Jurkat, Clone E6-1 (cell line): ENCODE results near the gene SPEF2.

Source experiments
- DNase-seq: peaks from one replicate; pipeline ENCODE4 v3.0.0-alpha.2; 2011; ENCODE audit warnings: low read depth, low spot score
- H3K4me3 ChIP-seq: 2 replicates; pipeline ENCODE4 v1.5.1; 2011; ENCODE audit warnings: mild to moderate bottlenecking, low read length, control low read depth, moderate library complexity

Gene SPEF2

DNA sequence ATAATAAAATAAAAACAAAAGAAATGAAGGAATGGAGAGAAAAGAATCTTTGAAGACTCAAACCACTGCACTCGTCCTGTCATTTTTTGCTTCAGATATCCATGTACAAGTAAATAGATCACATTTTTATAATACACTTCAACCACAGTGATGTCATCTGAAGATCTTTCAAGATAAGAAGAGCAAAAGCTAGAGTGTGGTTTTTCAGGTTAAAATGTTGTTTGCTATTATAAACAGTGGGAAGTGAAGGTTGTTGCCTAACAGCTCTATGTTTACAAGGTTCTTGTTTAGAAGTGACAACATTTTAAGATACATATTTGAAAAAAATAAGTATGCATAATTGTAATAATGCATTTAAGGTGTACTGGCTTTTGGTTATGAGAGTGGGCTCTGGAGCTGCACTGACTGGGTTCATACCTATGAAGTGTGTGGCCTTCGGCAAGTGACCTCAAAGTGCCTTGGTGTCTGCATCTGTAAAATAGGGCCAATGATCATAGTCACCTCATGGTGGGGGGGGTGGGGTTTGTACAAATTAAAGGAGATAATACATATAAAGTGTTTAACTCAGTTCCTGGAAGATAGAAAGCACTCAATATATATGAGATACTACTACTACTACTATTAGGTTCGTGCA, 193.6 kb downstream of the SPEF2 start:
- DNase-seq: peak; percentile 64
- H3K4me3 ChIP-seq: no peak overlapping the region

GRCh38 chr5:35813521-35813920, 195.9 kb downstream of the SPEF2 start:
- no peak for DNase-seq
- no peak overlapping the region for H3K4me3 ChIP-seq

GRCh38 chr5:35815089-35815936, 197.7 kb downstream of the SPEF2 start:
- no peak overlapping the region for H3K4me3 ChIP-seq
- peak; percentile 55 for DNase-seq

- H3K4me3 ChIP-seq: no peak overlapping the region
These were observed 199.3 kb downstream of the SPEF2 start for GRCh38 chr5:35816881-35817521.

DNA sequence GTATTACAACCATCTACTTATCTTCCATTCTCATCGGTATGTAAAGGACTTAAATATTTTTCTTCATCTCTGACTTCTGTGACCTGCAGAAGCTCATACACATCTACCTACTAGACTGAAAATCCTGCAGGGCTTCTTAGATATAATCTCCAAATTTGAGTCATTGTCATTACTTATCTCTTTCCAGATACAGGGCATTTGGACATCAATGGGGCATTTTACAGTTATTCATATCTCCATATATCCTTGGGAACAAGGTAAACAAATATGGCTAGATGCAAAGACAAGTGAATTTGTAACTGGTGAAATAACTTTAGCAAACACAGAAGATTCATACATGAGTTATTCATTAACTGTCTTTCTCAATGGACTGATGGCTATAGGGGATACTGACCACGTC, 201.4 kb downstream of the SPEF2 start:
- H3K4me3 ChIP-seq: no peak overlapping the region
- DNase-seq: no peak

More at GRCh38 chr5:35816881-35817521, 199.3 kb downstream of the SPEF2 start:
- DNase-seq: no peak

DNA sequence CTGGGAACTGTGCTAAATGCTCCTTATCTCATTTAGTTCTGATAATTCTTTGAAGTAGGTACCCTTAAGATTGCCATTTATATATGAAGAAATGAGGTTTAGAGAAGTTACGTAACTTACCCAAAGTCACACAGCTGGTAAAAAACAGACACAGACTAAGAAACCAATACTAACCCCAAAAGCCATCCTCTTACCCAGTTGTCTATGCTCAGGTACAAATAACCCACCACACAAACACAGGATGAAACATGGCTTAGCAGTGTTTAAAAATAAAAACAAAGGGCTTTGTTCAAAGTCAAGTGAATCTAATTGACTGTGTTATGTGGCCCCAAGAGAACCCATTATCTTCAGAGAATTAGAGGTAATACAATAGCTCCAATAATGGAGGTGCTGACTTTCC, 202.0 kb downstream of the SPEF2 start:
- no peak for DNase-seq
- H3K4me3 ChIP-seq: no peak overlapping the region

DNA sequence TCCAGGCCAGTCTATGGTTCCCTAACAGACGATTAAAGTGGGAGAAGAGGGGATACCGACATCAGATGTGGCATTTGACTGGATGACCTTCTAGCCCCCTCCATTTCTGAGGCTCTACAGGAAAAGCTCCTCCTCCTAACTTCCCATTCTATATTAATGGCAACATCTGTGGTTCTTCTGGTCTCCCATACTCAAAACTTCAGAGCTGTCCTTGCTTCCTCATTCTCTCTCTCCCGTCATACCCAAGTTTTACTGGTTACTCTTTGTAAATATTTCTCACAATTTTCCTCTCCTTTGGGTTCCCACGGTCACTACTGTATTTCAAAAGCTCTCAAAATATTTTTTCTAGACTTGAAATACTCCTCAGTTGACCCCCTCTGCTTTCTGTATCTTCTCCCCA, 203.1 kb downstream of the SPEF2 start:
- no peak overlapping the region for H3K4me3 ChIP-seq
- no peak for DNase-seq

GRCh38 chr5:35821513-35821912, 203.8 kb downstream of the SPEF2 start:
- H3K4me3 ChIP-seq: no peak overlapping the region
- DNase-seq: no peak

DNA sequence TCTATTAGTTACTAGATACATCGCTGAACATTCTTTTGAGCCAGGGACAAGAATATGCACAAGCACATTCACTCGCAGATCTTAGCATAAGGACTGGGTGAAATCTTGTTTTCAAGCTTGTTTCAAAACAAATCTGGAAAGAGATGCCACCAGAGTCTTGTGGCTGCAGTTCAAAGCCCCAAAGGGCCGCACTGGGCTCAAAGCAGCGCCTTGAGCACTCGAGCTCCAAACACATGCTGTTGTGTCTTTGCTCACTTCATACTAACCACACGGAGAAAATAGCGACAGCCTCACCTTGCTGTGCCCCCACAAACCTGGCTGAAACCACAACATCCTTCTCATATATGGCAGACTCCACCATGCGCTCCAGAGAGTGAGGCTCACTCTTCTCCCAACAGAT, 204.8 kb downstream of the SPEF2 start:
- H3K4me3 ChIP-seq: no peak overlapping the region
- peak; percentile 83 for DNase-seq

DNA sequence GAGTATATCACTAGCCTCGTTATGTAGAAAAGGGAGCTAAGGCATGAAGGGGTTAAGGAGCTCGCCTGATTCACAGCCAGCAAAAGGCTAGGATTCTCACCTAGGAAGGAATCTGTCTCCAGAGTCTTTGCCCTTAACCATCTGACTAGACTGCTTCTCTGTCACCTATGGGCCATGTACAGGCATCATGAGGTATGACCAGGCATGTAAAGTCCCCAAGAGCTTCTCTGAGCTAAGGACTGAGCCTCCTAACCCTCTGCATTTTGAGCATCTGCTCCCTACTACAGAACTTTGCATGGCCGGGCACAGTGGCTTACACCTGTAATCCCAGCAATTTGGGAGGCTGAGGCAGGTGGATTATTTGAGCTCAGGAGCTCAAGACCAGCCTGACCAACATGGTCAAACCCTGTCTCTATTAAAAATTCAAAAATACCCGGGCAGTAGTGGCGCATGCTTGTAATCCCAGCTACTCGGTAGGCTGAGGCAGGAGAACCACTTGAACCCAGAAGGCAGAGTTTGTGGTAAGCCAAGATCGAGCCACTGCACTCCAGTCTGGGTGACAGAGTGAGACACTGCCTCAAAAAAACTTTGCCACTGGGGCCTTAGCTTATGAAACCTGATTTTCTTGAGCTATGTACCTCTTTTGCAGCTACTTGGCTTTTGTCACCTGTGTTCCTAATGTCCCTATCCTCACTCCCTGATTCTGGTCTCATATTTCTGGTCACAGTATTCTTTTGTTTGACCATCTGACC, 205.9 kb downstream of the SPEF2 start:
- DNase-seq: no peak
- no peak overlapping the region for H3K4me3 ChIP-seq

GRCh38 chr5:35826056-35826455, 208.4 kb downstream of the SPEF2 start:
- H3K4me3 ChIP-seq: no peak overlapping the region
- DNase-seq: no peak

- no peak for DNase-seq
- H3K4me3 ChIP-seq: no peak overlapping the region
These were observed 208.9 kb downstream of the SPEF2 start for GRCh38 chr5:35826554-35826953.

- DNase-seq: no peak
- no peak overlapping the region for H3K4me3 ChIP-seq
These were observed 210.5 kb downstream of the SPEF2 start for GRCh38 chr5:35828082-35828598.

- DNase-seq: peak; percentile 92
- no peak overlapping the region for H3K4me3 ChIP-seq
These were observed 212.9 kb downstream of the SPEF2 start for GRCh38 chr5:35830587-35830986.

DNA sequence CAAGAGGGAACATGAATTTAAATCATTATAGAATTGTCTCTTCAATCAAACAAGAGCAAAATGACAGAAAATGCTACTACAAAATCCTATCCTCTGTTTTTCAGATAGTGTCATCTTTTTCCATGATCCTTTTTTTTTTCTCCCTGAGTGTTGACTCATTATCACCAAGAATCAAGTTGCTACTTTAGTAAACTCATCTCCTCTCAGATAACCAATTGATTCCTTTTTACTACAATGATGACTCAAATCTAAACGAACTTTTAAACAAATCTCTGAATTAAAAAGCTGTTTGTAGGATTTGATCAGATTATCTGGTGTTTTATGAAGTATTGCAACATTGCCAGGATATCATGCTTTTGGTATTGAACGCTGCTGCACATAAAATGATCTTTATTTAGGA, 215.1 kb downstream of the SPEF2 start:
- H3K4me3 ChIP-seq: no peak overlapping the region
- no peak for DNase-seq

GRCh38 chr5:35833224-35833623, 215.6 kb downstream of the SPEF2 start:
- no peak for DNase-seq
- H3K4me3 ChIP-seq: no peak overlapping the region

DNA sequence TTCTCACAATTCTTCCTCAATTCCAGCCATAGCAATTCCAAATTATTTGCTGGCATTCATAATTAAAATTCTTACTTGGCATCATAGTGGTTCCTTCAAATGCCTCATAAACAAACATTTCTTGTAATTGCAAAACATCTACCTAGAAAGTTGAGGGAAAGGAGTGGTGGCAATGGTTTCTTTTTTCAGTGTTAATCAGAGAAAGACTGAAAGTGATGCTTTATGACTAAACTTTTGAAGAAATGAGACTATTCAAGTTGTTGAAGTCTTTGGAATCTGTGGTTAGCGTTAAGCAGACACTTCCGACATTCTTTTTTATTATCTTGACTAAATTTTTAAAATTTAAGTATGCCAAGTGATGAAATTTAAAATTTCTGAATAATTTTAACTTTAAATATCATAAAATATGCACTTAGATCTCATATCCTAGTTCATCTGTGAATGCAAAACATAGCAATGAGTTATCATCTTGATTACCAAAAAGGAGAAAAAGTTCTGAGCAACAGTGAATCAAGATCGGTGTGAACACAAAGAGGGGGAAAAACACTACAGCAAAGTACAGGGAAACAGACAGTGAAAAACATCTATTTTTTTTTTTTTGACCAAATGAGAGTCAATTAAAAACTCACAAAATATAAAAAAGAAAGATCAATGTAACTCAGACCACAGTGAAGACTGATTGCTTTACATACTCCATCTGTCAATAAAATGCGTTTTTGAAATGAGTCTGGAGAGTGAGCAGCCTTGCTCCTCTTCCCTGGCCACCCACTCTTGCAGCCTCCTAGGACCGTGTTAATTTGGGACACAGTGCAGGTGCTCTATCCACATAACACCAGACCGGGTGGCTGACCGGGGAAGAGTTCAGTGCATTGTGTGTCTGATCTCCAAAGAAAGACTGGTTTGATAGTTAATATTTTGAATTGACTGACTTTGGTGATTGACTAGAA, 218.4 kb downstream of the SPEF2 start:
- no peak for DNase-seq
- no peak overlapping the region for H3K4me3 ChIP-seq

DNA sequence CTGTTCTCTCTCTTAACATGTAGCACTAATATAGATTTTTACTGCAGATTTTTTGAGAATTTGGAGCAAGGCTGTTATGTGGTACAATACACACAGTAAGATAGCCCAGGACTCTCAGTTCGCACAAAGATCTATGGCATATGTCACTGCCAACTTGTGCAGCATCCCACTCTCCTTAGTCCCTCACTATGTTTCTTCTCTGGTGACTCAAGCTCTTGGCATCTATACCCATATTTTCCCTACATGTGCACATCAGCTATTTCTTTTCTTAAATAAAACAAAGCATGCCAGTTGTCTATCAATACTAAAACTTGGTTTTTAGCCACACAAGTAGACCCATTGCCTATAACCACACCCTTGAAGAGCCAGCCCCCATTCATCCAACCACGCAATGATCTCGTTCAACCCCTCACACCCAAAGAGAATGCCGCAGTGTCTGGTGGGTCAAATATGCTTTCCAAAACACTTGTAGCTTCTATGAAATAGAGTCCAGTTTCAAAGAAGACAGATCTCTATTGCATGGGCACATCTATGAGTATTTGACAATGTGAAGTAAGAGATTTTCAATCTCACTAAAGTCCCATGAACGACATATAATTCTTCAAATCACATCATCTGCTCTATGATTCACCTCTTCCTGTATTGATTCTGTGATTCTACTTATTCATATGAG, 220.8 kb downstream of the SPEF2 start:
- DNase-seq: no peak

More for the DNA sequence above, 220.8 kb downstream of the SPEF2 start:
- no peak overlapping the region for H3K4me3 ChIP-seq
